HepG2 (cell line): ENCODE results near the gene UGT1A3. TPM values are rescaled to one million over a fixed set of nuclear protein-coding genes. Genes with fewer than 3 reads are reported as not detected.

ENCODE experiments used
- ATAC-seq: fragments of 200-7000 bp; cut with Tn5 transposase; 3 replicates; pipeline ENCODE4 v1.9.1; 2020; ENCODE audit warnings: mild to moderate bottlenecking, moderate library complexity
- BruUV-seq: library from RNA; stranded (reverse); fragments of 400-500 nt; replicated peaks from 2 replicates; lab custom pipeline; 2021; lab: Mats Ljungman, UMichigan
- CTCF ChIA-PET: fragments of 300-600 bp; formaldehyde crosslinking; extraction: SDS; loops from one replicate; lab custom pipeline; 2021; ENCODE audit warnings: low total read pairs, inconsistent platforms, low intra/inter-chr PET ratio; lab: Yijun Ruan, JAX
- POLR2A ChIA-PET: fragments of 350-600 bp; sonication (Branson Sonifier 250); formaldehyde crosslinking; loops from one replicate; lab custom pipeline; 2020; ENCODE audit warnings: antibody characterized with exemption, inconsistent platforms; lab: Yijun Ruan, JAX
- DNase-seq: peaks from one replicate; pipeline ENCODE4 v3.0.0-alpha.2; 2015; ENCODE audit warnings: low spot score
- FAIRE-seq: peaks from 3 replicates; lab custom pipeline; 2011; peaks lifted over from hg19 to GRCh38; lab: Jason Lieb, UNC
- H2AFZ ChIP-seq: one replicate; pipeline ENCODE4 v1.6.1; 2011; ENCODE audit warnings: low read length, inconsistent platforms
- H3K27ac ChIP-seq: fragments of 300-600 bp; 3 replicates; pipeline ENCODE4 v1.8.0; 2011; ENCODE audit warnings: mixed run types, mild to moderate bottlenecking, mixed read lengths, low read length, inconsistent platforms; ENCODE audit not compliant: insufficient read depth; ENCODE audit errors: extremely low read length
- H3K27me3 ChIP-seq, 2 experiments: fragments of 200-600 bp in 1 of 2; 2 replicates in 1 of 2; 3 replicates in 1 of 2; pipeline versions ENCODE4 v1.6.0 to v1.8.0; 2011; ENCODE audit warnings: low read length in 2 of 2, mild to moderate bottlenecking in 2 of 2, moderate library complexity in 2 of 2, inconsistent platforms in 1 of 2; ENCODE audit not compliant: insufficient read depth in 2 of 2, control insufficient read depth in 1 of 2
- H3K36me3 ChIP-seq, 2 experiments: fragments of 200-600 bp in 1 of 2; replicated peaks in 1 of 2; 2 replicates in 1 of 2; 3 replicates in 1 of 2; pipeline versions ENCODE4 v1.5.1 to v1.8.0; 2011; ENCODE audit warnings: low read length in 2 of 2, inconsistent platforms in 1 of 2; ENCODE audit not compliant: insufficient read depth in 2 of 2, control insufficient read depth in 1 of 2
- H3K4me1 ChIP-seq: 2 replicates; pipeline ENCODE4 v1.5.1; 2012; ENCODE audit warnings: low read length, inconsistent platforms; ENCODE audit not compliant: insufficient read depth
- H3K4me2 ChIP-seq: 2 replicates; pipeline ENCODE4 v1.6.0; 2011; ENCODE audit warnings: low read depth, low read length, inconsistent platforms
- H3K4me3 ChIP-seq, 3 experiments: fragments of 200-600 bp in 1 of 3; sonication (generic), shearing (Covaris generic) in 1 of 3; replicated peaks in 1 of 3; 2 replicates each; pipeline ENCODE4 v1.5.1; 2011 to 2016; ENCODE audit warnings: low read length in 3 of 3, inconsistent platforms in 2 of 3, low read depth in 2 of 3, mild to moderate bottlenecking in 2 of 3, control low read depth in 1 of 3, mixed read lengths in 1 of 3; ENCODE audit not compliant: insufficient read depth in 1 of 3
- H3K79me2 ChIP-seq: one replicate; pipeline ENCODE4 v1.6.1; 2011; ENCODE audit warnings: low read length, inconsistent platforms; ENCODE audit not compliant: insufficient read depth
- H3K9ac ChIP-seq: 2 replicates; pipeline ENCODE4 v1.6.0; 2011; ENCODE audit warnings: mild to moderate bottlenecking, low read depth, low read length, inconsistent platforms; ENCODE audit not compliant: insufficient read depth
- H3K9me3 ChIP-seq: 2 replicates; pipeline ENCODE4 v1.5.1; 2012; ENCODE audit warnings: mild to moderate bottlenecking, low read length
- H4K20me1 ChIP-seq: 2 replicates; pipeline ENCODE4 v1.6.0; 2011; ENCODE audit warnings: inconsistent platforms, mild to moderate bottlenecking, low read length, moderate library complexity; ENCODE audit not compliant: insufficient read depth
- CENPX ChIP-seq: sonication (generic); formaldehyde crosslinking; IDR thresholded peaks from 2 replicates; pipeline ENCODE4 v1.9.0; 2021; ENCODE audit warnings: mild to moderate bottlenecking, missing genetic modification reagents, moderate library complexity
- NR2F6 ChIP-seq, 2 experiments: IDR thresholded peaks; 2 replicates each; pipeline ENCODE4 v1.6.1; 2016; ENCODE audit warnings: antibody characterized with exemption in 1 of 2, mild to moderate bottlenecking in 1 of 2
- SP2 ChIP-seq: sonication (generic); formaldehyde crosslinking; IDR thresholded peaks from 2 replicates; pipeline ENCODE4 v1.5.1; 2020; ENCODE audit warnings: mild to moderate bottlenecking, missing genetic modification reagents
- STAT5B ChIP-seq: sonication (generic); formaldehyde crosslinking; IDR thresholded peaks from 2 replicates; pipeline ENCODE4 v1.4.0; 2020; ENCODE audit warnings: missing genetic modification reagents
- U2AF2 ChIP-seq: fragments of 200-400 bp; formaldehyde crosslinking; IDR thresholded peaks from 2 replicates; pipeline ENCODE4 v1.6.1; 2017; ENCODE audit warnings: low read depth, mild to moderate bottlenecking, low read length
- ZNF720 ChIP-seq: sonication (generic); formaldehyde crosslinking; IDR thresholded peaks from 2 replicates; pipeline ENCODE4 v1.4.0; 2020; ENCODE audit warnings: missing genetic modification reagents
- WGBS: methylation state at CpG from one replicate; pipeline ENCODE4 v1.1.6; 2017; ENCODE audit warnings: low lambda C conversion rate; 5-methylcytosine and 5-hydroxymethylcytosine counted together
- in situ Hi-C: cut with HindIII; loops from 2 replicates; pipeline ENCODE4 v1.10.0; 2017; ENCODE audit warnings: low pct_unique_long_range_greater_than_20kb; ENCODE audit not compliant: extremely low pct_ligation_motif_present
- intact Hi-C: fragments of 100-400 bp; cut with micrococcal nuclease; formaldehyde crosslinking; loops from one replicate; pipeline ENCODE4 v1.10.0; 2022; ENCODE audit not compliant: unreplicated experiment
- polyA plus RNA-seq, 8 experiments: library from polyadenylated mRNA; depleted of rRNA in 3 of 8; stranded (reverse) in 7 of 8; unstranded in 1 of 8; fragments of >200 nt; fragmentation: Illumina TruSeq in 4 of 8; extraction: Trizol in 4 of 8; gene quantifications; 2 replicates each; pipeline versions ENCODE4 v1.2.1 to v1.2.3, GENCODE V29; 2011 to 2016; ENCODE audit warnings: low read depth in 4 of 8, missing spikeins in 1 of 8, mixed read lengths in 1 of 8; ENCODE audit not compliant: insufficient read depth in 1 of 8
- total RNA-seq, 5 experiments: library from RNA; depleted of rRNA; stranded (reverse); fragments of >200 nt; fragmentation: Illumina TruSeq; extraction: Trizol; gene quantifications; 2 replicates each; pipeline ENCODE4 v1.2.3, GENCODE V29; 2016; ENCODE audit warnings: low read depth in 1 of 5
- TF ChIP-seq, protein P1 (sequence below): sonication (generic); formaldehyde crosslinking; IDR thresholded peaks from 2 replicates; pipeline ENCODE4 v1.4.0; 2020; ENCODE audit warnings: mild to moderate bottlenecking, missing genetic modification reagents, borderline replicate concordance

Gene UGT1A3
- total and polyA plus RNA-seq, 2 of the 13 experiments (the other 11 are each of a cell fraction or from before 2014, with no cell fraction given), result not detected

DNA sequence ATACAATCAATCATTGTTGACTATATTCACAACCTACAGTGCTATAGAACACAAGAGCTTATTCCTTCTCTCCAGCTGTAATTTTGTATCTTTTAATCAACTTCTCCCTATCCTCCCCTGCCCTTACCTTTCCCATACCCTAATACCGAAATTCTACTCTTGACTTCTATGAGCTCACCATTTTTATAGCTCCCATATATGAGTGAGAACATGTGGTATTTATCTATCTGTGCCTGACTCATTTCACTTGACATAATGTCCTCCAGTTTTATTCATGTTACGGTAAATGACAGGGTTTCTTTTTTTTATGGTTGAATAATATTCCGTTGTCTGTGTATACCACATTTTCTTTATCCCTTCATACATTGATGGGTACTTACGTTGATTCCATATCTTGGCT is 51.9 kb downstream of the UGT1A3 start:
- no peak overlapping the region for H3K4me3 ChIP-seq
- CTCF ChIA-PET, result no interaction called here
- H3K79me2 ChIP-seq, result no peaks in the 10 kb centered on the region
- TF ChIP-seq SP2 (no peak), NR2F6 (IDR thresholded peaks at IDR 0.05) (no peak), NR2F6 (CRISPR knock-in tag; IDR thresholded peaks at IDR 0.05) (no peak), STAT5B (CRISPR knock-in tag) (no peak), ZNF720 (CRISPR knock-in tag) (no peak), U2AF2 (no peak), CENPX (no peak)
- TF ChIP-seq, protein P1, sequence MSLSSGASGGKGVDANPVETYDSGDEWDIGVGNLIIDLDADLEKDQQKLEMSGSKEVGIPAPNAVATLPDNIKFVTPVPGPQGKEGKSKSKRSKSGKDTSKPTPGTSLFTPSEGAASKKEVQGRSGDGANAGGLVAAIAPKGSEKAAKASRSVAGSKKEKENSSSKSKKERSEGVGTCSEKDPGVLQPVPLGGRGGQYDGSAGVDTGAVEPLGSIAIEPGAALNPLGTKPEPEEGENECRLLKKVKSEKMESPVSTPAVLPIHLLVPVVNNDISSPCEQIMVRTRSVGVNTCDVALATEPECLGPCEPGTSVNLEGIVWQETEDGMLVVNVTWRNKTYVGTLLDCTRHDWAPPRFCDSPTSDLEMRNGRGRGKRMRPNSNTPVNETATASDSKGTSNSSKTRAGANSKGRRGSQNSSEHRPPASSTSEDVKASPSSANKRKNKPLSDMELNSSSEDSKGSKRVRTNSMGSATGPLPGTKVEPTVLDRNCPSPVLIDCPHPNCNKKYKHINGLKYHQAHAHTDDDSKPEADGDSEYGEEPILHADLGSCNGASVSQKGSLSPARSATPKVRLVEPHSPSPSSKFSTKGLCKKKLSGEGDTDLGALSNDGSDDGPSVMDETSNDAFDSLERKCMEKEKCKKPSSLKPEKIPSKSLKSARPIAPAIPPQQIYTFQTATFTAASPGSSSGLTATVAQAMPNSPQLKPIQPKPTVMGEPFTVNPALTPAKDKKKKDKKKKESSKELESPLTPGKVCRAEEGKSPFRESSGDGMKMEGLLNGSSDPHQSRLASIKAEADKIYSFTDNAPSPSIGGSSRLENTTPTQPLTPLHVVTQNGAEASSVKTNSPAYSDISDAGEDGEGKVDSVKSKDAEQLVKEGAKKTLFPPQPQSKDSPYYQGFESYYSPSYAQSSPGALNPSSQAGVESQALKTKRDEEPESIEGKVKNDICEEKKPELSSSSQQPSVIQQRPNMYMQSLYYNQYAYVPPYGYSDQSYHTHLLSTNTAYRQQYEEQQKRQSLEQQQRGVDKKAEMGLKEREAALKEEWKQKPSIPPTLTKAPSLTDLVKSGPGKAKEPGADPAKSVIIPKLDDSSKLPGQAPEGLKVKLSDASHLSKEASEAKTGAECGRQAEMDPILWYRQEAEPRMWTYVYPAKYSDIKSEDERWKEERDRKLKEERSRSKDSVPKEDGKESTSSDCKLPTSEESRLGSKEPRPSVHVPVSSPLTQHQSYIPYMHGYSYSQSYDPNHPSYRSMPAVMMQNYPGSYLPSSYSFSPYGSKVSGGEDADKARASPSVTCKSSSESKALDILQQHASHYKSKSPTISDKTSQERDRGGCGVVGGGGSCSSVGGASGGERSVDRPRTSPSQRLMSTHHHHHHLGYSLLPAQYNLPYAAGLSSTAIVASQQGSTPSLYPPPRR (CRISPR knock-in tag), result no peak
- no peak for ATAC-seq
- intact Hi-C loops (no loop called here), in situ Hi-C loops (no loop called here)
- H3K4me1 ChIP-seq, result no peaks in the 10 kb centered on the region
- peaks cover 2% of the 10 kb centered on the region; the same call in 1 of the 2 replicates for H3K9me3 ChIP-seq
- POLR2A ChIA-PET, result no interaction called here
- DNase-seq, result no peak
- no peaks in the 10 kb centered on the region for H4K20me1 ChIP-seq
- no peak for FAIRE-seq
- 39% methylated on average over 4 of the region's 4 CpGs for WGBS
- no peak overlapping the region for H3K4me2 ChIP-seq
- no TSS peak for BruUV-seq
- no peak overlapping the region for H2AFZ ChIP-seq
- no peak overlapping the region for H3K27ac ChIP-seq
- H3K27me3 ChIP-seq, result peaks cover 3 to 43% of the 10 kb centered on the region in 2 experiments; a peak in 4 of 5 replicates
- H3K36me3 ChIP-seq, result no peaks in the 10 kb centered on the region
- no peak overlapping the region for H3K9ac ChIP-seq
